Measurements from ENCODE around the gene C1QL2.
A peak's percentile ranks its signal among the peaks of the same experiment; 100 is the strongest.

C1QL2 gene

GRCh38 chr2:119112770-119113488 lies 45.6 kb downstream of the C1QL2 start:
- intact Hi-C loops (cut with DNase I): no loop called here

GRCh38 chr2:119112230-119112629 lies 46.3 kb downstream of the C1QL2 start:
- DNase-seq: no peak
- intact Hi-C loops (cut with DNase I): no loop called here

More at GRCh38 chr2:119112770-119113488, 45.6 kb downstream of the C1QL2 start:
- DNase-seq: no peak

DNA sequence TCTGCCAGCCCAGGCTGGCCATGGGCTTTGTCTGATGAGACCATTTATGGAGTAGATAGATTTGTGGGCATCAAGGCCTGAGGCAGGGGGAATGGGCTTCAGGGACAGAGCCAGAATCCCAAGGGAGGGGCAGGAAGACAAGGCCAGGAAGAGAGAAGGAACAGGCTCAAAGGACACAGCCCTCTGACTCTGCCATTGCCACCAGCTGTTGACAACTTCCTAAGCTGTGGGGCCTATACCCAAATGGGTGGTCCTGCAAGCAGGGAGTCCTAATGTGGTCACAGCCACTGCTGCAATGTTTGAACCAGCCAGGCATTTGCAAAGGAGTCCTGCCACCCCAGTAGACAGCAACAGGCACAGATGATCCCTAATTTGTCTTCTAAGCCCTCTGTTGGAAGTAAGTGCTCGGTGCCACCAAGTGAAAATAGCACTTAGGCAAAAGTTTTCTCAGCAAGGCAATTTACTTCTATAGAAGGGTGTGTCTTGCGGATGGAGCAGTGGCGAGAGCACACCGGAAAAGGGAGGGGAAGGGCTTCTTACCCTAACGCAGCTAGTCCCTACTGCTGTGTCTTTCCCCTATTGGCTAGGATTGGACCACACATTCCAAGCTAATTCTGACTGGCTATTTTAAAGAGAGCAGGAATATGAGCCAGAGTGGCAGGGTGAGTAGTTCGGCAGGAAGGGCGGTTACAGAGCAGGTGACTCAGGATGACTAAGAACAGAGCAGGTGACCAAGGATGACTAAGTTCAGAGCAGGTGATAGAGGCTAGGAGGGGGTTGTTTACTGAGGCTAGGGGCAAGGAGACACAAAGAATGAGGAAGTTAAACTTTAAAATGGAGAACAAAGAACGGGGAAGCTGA lies 47.2 kb downstream of the C1QL2 start:
- no peak for DNase-seq
- intact Hi-C loops (cut with DNase I): no loop called here

DNA sequence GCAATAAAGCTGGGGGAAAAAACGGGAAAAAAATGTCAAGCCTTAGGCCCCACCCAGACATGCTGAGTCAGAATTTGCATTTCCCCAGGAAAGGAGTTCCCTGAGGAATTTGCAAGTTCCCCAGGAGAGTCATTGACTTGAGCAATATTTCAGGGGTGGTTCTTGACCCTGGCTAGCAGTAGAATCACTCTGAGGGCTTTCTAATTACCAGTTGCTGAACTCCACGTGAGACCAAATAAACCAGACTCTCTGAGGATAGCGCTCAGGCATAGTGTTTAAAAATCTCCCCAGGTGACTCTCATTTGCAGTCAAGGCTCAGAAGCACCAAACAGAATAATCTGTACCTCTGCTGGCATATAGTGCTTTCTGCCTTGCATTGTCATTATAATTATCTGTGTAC lies 48.7 kb downstream of the C1QL2 start:
- no peak for DNase-seq
- intact Hi-C loops (cut with DNase I): no loop called here

DNA sequence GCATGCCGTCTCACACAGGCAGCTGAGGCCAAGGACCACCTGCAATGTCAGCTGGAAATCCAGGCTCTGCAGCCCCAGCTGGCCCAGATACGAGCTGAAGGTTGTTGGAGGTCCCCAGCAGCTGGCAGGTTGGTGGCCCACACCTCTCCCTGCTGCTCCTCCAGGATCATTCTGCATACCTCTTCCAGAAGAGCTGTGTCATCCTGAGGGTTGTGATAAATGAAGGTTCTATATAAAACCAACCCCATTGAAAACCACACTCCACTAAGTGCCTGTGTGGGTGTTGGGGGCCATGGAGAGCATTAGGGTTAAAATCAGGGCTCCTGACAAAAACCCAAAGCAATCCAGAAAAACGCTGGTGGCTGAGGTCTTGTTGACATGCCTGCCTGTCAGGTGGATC lies 50.4 kb downstream of the C1QL2 start:
- intact Hi-C loops (cut with DNase I): no loop called here
- DNase-seq: no peak

DNA sequence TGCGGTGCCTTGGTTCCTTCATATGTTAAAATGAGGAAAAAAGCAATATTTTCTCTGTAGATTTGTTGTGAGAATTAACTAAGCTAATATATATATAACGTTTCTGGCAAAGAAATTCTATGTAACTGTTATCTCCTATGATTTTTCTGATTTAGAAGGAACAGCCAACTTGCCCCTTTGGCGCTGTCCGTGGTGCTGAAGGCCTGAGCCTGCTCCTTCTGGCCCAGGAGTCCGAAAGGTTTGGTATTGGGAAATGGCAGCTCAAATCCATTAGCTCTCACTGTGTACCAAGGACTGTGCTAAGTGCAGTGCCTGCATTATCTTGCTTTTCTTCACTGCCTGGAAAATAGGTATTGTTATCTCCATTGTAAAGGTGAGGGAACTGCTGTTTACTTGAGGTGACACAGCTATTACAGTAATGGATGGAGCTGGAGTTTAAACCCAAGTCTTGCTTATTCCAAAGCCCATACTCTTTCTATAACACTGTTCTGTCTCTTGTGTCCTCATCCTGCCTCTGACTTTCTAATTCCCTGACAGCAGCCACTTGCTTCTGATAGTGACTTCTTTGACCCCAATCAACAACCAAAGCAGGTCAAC lies 52.2 kb downstream of the C1QL2 start:
- DNase-seq: peak in 2 of 10 donors; percentile 55

More for the DNA sequence above, 52.2 kb downstream of the C1QL2 start:
- intact Hi-C loops (cut with DNase I): no loop called here

Measured in posterior cingulate gyrus (tissue), 11 donors.